ENCODE measurements around the gene B4GALNT2.
A peak's percentile ranks its signal among the peaks of the same experiment; 100 is the strongest.

The B4GALNT2 gene

DNA sequence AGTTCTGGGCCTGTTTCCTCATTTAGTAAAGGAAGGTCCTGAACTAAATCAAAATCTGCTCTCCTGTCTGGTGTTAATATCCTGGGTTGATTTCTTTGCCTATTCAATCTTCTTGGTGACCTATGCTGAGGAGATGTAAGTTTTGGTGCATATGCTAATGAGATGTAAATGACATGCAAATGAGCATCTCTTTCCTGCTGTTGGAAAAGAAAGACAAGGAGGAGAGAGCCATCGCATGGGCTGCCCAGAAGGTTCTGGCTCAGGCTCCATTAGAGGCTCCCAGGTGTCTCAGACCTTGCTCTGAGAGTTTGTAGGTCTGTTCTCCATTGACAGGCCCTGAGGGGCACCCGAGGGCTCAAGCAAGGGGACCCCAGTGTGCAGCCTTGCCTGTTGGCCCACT, 81.3 kb downstream of the B4GALNT2 start:
- TF ChIP-seq, protein P1, sequence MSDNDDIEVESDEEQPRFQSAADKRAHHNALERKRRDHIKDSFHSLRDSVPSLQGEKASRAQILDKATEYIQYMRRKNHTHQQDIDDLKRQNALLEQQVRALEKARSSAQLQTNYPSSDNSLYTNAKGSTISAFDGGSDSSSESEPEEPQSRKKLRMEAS (IDR thresholded peaks at IDR 0.05; ENCODE audit: low read depth, low read length), result no peak
- TF ChIP-seq POLR2A (IDR thresholded peaks at IDR 0.05; ENCODE audit: extremely low read depth, insufficient read length) (no peak), MYC (IDR thresholded peaks at IDR 0.05; ENCODE audit: low read depth, low read length) (no peak)
- TF ChIP-seq, protein P2, sequence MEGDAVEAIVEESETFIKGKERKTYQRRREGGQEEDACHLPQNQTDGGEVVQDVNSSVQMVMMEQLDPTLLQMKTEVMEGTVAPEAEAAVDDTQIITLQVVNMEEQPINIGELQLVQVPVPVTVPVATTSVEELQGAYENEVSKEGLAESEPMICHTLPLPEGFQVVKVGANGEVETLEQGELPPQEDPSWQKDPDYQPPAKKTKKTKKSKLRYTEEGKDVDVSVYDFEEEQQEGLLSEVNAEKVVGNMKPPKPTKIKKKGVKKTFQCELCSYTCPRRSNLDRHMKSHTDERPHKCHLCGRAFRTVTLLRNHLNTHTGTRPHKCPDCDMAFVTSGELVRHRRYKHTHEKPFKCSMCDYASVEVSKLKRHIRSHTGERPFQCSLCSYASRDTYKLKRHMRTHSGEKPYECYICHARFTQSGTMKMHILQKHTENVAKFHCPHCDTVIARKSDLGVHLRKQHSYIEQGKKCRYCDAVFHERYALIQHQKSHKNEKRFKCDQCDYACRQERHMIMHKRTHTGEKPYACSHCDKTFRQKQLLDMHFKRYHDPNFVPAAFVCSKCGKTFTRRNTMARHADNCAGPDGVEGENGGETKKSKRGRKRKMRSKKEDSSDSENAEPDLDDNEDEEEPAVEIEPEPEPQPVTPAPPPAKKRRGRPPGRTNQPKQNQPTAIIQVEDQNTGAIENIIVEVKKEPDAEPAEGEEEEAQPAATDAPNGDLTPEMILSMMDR (IDR thresholded peaks at IDR 0.05; ENCODE audit: low read depth, low read length), result no peak
- H3K4me3 ChIP-seq (ENCODE audit: low read depth, low read length), result no peak overlapping the region
- no peak for DNase-seq (ENCODE audit: low read depth)

DNA sequence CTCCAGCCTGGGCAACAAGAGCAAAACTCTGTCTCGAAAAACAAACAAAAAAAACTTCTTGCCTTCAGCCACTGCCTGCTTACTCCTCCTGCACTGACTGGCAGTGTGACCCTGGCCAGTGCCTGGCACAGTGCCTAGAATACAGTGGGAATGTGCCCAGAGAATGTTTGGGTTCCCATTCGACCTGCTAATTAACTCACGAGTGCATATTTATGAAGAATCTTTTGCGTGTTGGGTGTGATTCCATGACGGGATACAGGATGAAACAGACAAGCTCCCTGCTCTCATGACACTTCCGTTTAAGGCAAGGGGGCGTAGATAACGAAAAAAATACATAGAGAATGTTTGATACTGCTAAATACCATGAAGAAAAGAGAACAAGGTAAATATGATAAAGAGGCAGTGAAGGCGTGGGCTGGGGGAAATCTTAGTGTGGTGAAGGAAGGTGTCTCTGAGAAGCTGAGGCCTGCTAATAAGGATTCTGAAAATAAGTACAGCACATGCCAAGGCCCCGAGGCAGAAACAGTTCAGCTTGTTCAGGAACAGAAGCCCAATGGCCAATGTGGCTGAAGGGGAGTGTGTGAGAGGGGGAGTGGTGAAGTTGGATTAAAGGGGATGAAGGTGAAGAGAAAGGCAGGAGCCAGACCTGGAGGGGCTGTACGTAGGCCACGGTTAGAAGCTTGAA, 82.2 kb downstream of the B4GALNT2 start:
- no peak overlapping the region for H3K4me3 ChIP-seq (ENCODE audit: low read depth, low read length)
- TF ChIP-seq, protein P2 (IDR thresholded peaks at IDR 0.05; ENCODE audit: low read depth, low read length), result no peak
- TF ChIP-seq, protein P1 (IDR thresholded peaks at IDR 0.05; ENCODE audit: low read depth, low read length), result no peak
- no peak for TF ChIP-seq POLR2A (IDR thresholded peaks at IDR 0.05; ENCODE audit: extremely low read depth, insufficient read length)
- no peak for TF ChIP-seq MYC (IDR thresholded peaks at IDR 0.05; ENCODE audit: low read depth, low read length)
- no peak for DNase-seq (ENCODE audit: low read depth)

DNA sequence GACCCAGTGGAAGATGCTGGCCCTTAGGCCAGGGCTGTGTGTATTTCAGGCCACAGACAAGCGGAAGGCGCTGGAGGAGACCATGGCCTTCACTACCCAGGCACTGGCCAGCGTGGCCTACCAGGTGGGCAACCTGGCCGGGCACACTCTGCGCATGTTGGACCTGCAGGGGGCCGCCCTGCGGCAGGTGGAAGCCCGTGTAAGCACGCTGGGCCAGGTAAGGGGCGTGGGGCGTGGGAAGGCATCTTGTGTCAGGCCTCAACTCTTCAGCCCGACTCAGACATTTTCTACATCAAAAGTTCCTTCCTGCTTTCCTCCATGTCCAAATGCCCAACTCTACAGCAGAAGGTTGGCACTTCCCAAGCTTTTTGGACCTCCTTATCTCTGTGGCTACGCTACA, 83.9 kb downstream of the B4GALNT2 start:
- DNase-seq (ENCODE audit: low read depth), result no peak
- TF ChIP-seq, protein P1 (IDR thresholded peaks at IDR 0.05; ENCODE audit: low read depth, low read length), result no peak
- TF ChIP-seq MYC (IDR thresholded peaks at IDR 0.05; ENCODE audit: low read depth, low read length), result no peak
- TF ChIP-seq, protein P2 (IDR thresholded peaks at IDR 0.05; ENCODE audit: low read depth, low read length), result no peak
- TF ChIP-seq POLR2A (IDR thresholded peaks at IDR 0.05; ENCODE audit: extremely low read depth, insufficient read length), result no peak
- H3K4me3 ChIP-seq (ENCODE audit: low read depth, low read length), result no peak overlapping the region

DNA sequence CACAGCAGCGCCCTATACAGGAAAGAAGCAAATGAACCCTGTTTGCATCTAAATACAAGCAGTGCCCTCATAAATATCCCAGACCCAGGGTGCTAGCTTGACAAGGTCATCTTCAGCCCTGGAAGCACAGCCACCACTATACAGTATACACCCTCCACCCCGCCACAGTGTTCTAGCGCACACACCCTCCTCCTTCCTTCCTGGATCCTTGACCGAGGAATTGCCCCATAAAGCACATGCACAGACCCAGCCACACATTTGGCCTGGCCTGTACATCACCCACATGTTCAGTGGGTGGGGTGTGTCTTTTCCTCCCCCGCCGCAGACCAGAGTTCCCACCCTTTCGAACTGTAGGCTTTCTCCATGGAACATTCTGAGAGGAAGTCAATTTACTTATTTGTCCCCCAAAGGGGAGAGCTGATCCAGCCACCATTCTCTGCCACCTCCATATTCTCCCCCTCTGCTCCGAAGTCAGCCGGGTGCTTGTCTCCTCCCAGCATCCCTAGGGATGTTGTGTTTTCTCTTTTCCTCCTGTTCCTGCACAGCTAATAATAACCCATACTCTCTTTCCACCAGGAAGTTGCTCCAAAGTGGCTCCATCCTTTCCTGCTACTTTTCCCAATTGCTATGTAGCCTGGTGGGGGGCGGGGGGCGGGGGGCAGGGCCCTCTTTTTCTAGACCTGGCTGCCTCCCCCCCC, 84.5 kb downstream of the B4GALNT2 start:
- DNase-seq (ENCODE audit: low read depth), result peak; percentile 54
- no peak overlapping the region for H3K4me3 ChIP-seq (ENCODE audit: low read depth, low read length)
- TF ChIP-seq, protein P1 (IDR thresholded peaks at IDR 0.05; ENCODE audit: low read depth, low read length), result 0 out of 2 replicates have a peak, but pooled peaks have one; percentile 14
- no peak for TF ChIP-seq POLR2A (IDR thresholded peaks at IDR 0.05; ENCODE audit: extremely low read depth, insufficient read length)

DNA sequence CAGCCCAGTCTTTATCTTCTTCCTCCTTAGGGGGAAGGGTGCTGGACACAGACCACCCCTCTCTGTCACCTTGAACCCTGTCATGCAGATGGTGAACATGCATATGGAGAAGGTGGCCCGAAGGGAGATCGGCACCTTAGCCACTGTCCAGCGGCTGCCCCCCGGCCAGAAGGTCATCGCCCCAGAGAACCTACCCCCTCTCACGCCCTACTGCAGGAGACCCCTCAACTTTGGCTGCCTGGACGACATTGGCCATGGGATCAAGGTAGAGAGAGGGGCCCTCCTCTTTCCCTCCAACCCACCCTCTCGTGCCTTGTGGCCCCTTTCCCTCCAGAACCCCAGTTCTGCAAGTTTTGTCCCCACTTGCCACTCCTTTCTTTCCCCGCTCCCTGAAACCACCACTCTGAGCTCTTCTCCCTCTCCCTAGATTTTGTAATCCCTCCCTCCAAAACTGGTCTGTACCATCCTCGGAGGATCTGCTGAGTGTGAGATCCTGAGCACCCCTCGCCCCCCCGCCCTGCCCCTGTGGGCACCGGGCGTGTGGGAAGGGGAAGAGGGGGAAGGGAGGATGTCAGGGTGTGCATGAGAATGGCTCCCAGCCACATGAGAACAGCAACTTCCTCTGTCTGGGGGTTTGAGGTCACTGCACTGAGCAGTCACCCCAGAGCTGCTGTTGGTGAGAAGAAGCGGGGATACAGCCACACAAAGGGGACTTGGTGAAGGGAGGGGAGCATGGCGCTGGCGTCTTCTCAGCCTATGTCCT, 85.3 kb downstream of the B4GALNT2 start:
- TF ChIP-seq POLR2A (IDR thresholded peaks at IDR 0.05; ENCODE audit: extremely low read depth, insufficient read length) (no peak), MYC (IDR thresholded peaks at IDR 0.05; ENCODE audit: low read depth, low read length) (peak; percentile 77)
- TF ChIP-seq, protein P2 (IDR thresholded peaks at IDR 0.05; ENCODE audit: low read depth, low read length), result no peak
- TF ChIP-seq, protein P1 (IDR thresholded peaks at IDR 0.05; ENCODE audit: low read depth, low read length), result peak; percentile 64
- no peak overlapping the region for H3K4me3 ChIP-seq (ENCODE audit: low read depth, low read length)
- DNase-seq (ENCODE audit: low read depth), result peak; percentile 89
